ENCODE results near the gene LEKR1. TPM values are rescaled to one million over a fixed set of nuclear protein-coding genes. Genes with fewer than 3 reads are reported as not detected.

The LEKR1 gene
- total and polyA plus RNA-seq, 9 of the 15 experiments (the other 6 are each of a cell fraction or from before 2014, with no cell fraction given): 0.76 to 1.8 (median 1.2) TPM

DNA sequence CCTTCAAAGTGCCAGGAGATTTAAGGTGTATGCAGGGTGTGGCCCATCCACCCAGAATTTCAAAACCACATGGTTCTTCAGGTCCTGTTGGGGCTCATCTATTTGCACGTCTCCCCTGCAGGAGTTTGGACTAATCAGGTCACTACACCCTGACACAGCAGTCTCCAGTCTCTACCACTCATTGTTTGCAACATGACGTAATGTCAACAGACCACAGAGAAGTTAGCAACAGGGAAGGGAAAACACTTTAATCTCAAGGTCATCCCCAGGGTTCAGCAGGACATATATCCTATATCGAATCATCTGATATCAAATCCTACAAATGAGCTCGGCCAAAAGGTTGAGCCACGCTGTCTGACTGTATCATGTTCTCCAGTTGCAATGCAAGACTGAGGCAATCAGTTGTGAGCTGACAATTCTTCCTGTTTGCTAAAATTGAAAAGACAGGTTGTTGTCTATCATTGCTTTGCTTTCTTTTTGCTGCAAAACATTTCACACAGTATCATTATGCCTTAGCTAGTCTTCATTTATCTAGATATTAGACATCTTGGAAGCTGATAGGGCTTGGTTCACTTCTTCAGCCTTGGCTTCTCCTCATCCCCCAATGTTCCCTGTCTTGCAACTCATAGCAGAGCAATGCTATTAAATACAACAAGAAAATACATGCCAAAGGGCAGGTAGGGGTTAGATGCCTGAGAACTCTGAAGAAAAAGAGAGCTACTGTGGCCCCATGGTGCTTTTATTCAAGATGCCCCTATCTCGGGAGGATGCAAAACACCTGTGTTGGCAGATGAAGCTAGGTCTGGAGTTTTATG lies 13.4 kb upstream of the LEKR1 start (continued):
- TF ChIP-seq, protein P1, sequence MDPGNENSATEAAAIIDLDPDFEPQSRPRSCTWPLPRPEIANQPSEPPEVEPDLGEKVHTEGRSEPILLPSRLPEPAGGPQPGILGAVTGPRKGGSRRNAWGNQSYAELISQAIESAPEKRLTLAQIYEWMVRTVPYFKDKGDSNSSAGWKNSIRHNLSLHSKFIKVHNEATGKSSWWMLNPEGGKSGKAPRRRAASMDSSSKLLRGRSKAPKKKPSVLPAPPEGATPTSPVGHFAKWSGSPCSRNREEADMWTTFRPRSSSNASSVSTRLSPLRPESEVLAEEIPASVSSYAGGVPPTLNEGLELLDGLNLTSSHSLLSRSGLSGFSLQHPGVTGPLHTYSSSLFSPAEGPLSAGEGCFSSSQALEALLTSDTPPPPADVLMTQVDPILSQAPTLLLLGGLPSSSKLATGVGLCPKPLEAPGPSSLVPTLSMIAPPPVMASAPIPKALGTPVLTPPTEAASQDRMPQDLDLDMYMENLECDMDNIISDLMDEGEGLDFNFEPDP (CRISPR knock-in tag; IDR thresholded peaks at IDR 0.05): no peak
- TF ChIP-seq TCF3 (CRISPR knock-in tag; IDR thresholded peaks at IDR 0.05) (peak; percentile 39; the same call in 1 of the 2 replicates), TBP (optimal IDR thresholded peaks at IDR 0.05; ENCODE audit: low read depth, low read length) (no peak), BMI1 (IDR thresholded peaks at IDR 0.05; ENCODE audit: low read length) (no peak), U2AF1 (optimal IDR thresholded peaks at IDR 0.05; ENCODE audit: low read depth, low read length) (no peak), EGR1 (conservative IDR thresholded peaks at IDR 0.05) (no peak), SNRNP70 (optimal IDR thresholded peaks at IDR 0.05; ENCODE audit: low read depth, low read length) (no peak), MAZ (CRISPR knock-in tag; conservative IDR thresholded peaks at IDR 0.05 in 1 of 2, IDR thresholded peaks at IDR 0.05 in 1 of 2) (peak in 1 of 2 experiments; percentile 48; a peak in 1 of 4 replicates)
- TF ChIP-seq, protein P2, sequence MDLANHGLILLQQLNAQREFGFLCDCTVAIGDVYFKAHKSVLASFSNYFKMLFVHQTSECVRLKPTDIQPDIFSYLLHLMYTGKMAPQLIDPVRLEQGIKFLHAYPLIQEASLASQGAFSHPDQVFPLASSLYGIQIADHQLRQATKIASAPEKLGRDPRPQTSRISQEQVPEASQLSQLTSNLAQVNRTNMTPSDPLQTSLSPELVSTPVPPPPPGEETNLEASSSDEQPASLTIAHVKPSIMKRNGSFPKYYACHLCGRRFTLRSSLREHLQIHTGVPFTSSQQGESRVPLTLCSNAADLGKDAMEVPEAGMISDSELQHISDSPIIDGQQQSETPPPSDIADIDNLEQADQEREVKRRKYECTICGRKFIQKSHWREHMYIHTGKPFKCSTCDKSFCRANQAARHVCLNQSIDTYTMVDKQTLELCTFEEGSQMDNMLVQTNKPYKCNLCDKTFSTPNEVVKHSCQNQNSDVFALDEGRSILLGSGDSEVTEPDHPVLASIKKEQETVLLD (IDR thresholded peaks at IDR 0.05): no peak; the same call in 1 of the 2 replicates
- TF ChIP-seq, protein P3, sequence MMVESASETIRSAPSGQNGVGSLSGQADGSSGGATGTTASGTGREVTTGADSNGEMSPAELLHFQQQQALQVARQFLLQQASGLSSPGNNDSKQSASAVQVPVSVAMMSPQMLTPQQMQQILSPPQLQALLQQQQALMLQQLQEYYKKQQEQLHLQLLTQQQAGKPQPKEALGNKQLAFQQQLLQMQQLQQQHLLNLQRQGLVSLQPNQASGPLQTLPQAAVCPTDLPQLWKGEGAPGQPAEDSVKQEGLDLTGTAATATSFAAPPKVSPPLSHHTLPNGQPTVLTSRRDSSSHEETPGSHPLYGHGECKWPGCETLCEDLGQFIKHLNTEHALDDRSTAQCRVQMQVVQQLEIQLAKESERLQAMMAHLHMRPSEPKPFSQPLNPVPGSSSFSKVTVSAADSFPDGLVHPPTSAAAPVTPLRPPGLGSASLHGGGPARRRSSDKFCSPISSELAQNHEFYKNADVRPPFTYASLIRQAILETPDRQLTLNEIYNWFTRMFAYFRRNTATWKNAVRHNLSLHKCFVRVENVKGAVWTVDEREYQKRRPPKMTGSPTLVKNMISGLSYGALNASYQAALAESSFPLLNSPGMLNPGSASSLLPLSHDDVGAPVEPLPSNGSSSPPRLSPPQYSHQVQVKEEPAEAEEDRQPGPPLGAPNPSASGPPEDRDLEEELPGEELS (CRISPR knock-in tag; IDR thresholded peaks at IDR 0.05; ENCODE audit: borderline replicate concordance): no peak
- TF ChIP-seq, protein P4, sequence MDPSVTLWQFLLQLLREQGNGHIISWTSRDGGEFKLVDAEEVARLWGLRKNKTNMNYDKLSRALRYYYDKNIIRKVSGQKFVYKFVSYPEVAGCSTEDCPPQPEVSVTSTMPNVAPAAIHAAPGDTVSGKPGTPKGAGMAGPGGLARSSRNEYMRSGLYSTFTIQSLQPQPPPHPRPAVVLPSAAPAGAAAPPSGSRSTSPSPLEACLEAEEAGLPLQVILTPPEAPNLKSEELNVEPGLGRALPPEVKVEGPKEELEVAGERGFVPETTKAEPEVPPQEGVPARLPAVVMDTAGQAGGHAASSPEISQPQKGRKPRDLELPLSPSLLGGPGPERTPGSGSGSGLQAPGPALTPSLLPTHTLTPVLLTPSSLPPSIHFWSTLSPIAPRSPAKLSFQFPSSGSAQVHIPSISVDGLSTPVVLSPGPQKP (CRISPR knock-in tag; IDR thresholded peaks at IDR 0.05): no peak
- TF ChIP-seq, protein P5, sequence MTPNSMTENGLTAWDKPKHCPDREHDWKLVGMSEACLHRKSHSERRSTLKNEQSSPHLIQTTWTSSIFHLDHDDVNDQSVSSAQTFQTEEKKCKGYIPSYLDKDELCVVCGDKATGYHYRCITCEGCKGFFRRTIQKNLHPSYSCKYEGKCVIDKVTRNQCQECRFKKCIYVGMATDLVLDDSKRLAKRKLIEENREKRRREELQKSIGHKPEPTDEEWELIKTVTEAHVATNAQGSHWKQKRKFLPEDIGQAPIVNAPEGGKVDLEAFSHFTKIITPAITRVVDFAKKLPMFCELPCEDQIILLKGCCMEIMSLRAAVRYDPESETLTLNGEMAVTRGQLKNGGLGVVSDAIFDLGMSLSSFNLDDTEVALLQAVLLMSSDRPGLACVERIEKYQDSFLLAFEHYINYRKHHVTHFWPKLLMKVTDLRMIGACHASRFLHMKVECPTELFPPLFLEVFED (CRISPR knock-in tag; conservative IDR thresholded peaks at IDR 0.05): no peak
- TF ChIP-seq, protein P6, sequence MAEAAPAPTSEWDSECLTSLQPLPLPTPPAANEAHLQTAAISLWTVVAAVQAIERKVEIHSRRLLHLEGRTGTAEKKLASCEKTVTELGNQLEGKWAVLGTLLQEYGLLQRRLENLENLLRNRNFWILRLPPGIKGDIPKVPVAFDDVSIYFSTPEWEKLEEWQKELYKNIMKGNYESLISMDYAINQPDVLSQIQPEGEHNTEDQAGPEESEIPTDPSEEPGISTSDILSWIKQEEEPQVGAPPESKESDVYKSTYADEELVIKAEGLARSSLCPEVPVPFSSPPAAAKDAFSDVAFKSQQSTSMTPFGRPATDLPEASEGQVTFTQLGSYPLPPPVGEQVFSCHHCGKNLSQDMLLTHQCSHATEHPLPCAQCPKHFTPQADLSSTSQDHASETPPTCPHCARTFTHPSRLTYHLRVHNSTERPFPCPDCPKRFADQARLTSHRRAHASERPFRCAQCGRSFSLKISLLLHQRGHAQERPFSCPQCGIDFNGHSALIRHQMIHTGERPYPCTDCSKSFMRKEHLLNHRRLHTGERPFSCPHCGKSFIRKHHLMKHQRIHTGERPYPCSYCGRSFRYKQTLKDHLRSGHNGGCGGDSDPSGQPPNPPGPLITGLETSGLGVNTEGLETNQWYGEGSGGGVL (CRISPR knock-in tag; IDR thresholded peaks at IDR 0.05): no peak

All from K562 (cell line).